Activated B cell treated with CpG ODN at 0.5 μM for 24 hours (primary cell): ENCODE data around the gene TEAD1. TPM values are rescaled to one million over a fixed set of nuclear protein-coding genes. Genes with fewer than 3 reads are reported as not detected.

Experiments used
- ATAC-seq: fragments of 200-7000 bp; cut with Tn5 transposase; one replicate; pipeline ENCODE4 v1.10.0; 2021; ENCODE audit warnings: low read depth, mild to moderate bottlenecking, moderate library complexity
- CTCF ChIA-PET: fragments of 350-600 bp; sonication (Branson Sonifier 250); formaldehyde crosslinking; loops from one replicate; lab custom pipeline; 2021; ENCODE audit warnings: antibody characterized with exemption; lab: Charles Lee
- POLR2A ChIA-PET: fragments of 350-600 bp; sonication (Branson Sonifier 250); formaldehyde crosslinking; loops from one replicate; lab custom pipeline; 2021; ENCODE audit warnings: antibody characterized with exemption; lab: Charles Lee
- DNase-seq: peaks from one replicate; pipeline ENCODE4 v3.0.0; 2022
- H3K27ac Mint-ChIP-seq: one replicate; pipeline ENCODE4 v1.8.0; 2020; ENCODE audit warnings: mixed read lengths
- H3K27me3 Mint-ChIP-seq: one replicate; pipeline ENCODE4 v1.8.0; 2021; ENCODE audit warnings: mixed read lengths
- H3K36me3 Mint-ChIP-seq: one replicate; pipeline ENCODE4 v1.8.0; 2021; ENCODE audit warnings: low read depth, mixed read lengths
- H3K4me1 Mint-ChIP-seq: one replicate; pipeline ENCODE4 v1.8.0; 2021; ENCODE audit warnings: mixed read lengths
- H3K4me3 Mint-ChIP-seq: one replicate; pipeline ENCODE4 v1.8.0; 2020; ENCODE audit warnings: mild to moderate bottlenecking, mixed read lengths
- H3K9me3 Mint-ChIP-seq: one replicate; pipeline ENCODE4 v1.8.0; 2020; ENCODE audit warnings: mixed read lengths
- intact Hi-C: fragments of 100-400 bp; cut with micrococcal nuclease; formaldehyde crosslinking; loops from one replicate; pipeline ENCODE4 v1.15.1; 2024
- total RNA-seq: library from RNA; stranded (reverse); gene quantifications from 2 replicates; pipeline ENCODE4 v1.2.3, GENCODE V29; 2022
- TF ChIP-seq, protein P1 (sequence below): fragments of 200-600 bp; IDR thresholded peaks from one replicate; pipeline ENCODE4 v1.8.0; 2022; ENCODE audit warnings: antibody characterized with exemption, mild to moderate bottlenecking

Gene TEAD1
- total RNA-seq, 1 donor from 2014 or later = 0.07 TPM

DNA sequence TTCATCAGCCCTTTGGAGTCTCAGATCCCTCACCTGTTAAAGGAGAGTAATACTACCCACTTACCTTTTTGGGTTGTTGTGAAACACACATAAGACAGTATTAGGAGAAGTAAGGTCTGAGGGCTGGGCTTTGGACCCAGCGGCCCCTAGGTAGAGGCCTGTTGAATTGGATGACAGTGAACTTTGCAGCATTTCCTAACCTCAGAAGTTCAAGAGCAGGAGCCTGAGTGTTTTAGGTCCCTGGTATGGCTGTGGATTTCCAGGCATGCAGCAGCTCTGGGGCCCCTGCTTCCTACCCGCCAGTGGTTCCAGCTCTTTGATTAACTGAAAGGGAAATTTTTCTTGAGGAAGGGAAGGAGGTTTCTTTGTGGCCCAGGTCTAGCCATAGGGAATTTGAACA, 58.9 kb downstream of the TEAD1 start:
- ChIA-PET POLR2A (no interaction called here), CTCF (no interaction called here)
- H3K27me3 Mint-ChIP-seq = peaks cover 2% of the 10 kb centered on the region
- H3K9me3 Mint-ChIP-seq = no peaks in the 10 kb centered on the region
- H3K36me3 Mint-ChIP-seq = no peaks in the 10 kb centered on the region
- ATAC-seq = no peak
- H3K27ac Mint-ChIP-seq = no peak overlapping the region
- TF ChIP-seq, protein P1, sequence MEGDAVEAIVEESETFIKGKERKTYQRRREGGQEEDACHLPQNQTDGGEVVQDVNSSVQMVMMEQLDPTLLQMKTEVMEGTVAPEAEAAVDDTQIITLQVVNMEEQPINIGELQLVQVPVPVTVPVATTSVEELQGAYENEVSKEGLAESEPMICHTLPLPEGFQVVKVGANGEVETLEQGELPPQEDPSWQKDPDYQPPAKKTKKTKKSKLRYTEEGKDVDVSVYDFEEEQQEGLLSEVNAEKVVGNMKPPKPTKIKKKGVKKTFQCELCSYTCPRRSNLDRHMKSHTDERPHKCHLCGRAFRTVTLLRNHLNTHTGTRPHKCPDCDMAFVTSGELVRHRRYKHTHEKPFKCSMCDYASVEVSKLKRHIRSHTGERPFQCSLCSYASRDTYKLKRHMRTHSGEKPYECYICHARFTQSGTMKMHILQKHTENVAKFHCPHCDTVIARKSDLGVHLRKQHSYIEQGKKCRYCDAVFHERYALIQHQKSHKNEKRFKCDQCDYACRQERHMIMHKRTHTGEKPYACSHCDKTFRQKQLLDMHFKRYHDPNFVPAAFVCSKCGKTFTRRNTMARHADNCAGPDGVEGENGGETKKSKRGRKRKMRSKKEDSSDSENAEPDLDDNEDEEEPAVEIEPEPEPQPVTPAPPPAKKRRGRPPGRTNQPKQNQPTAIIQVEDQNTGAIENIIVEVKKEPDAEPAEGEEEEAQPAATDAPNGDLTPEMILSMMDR = no peak
- intact Hi-C loops = no loop called here
- DNase-seq = no peak
- no peaks in the 10 kb centered on the region for H3K4me1 Mint-ChIP-seq
- no peak overlapping the region for H3K4me3 Mint-ChIP-seq

DNA sequence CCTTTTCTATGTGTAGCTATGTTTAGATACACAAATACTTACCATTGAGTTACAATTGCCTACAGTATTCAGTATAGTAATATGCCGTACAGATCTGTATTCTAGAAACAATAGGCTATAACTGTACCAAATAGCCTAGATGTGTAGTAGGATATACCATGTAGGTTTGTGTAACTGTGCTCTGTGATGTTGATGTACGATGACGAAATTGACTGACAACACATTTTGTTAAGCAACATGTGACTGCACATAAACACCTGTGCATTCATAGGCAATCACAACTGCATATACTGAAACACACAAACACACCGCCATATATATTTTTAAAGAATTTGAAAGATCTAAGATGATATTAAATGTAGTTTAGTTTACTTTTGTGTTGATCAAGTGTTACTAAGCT, 60.4 kb downstream of the TEAD1 start:
- DNase-seq (no peak), ATAC-seq (no peak)
- intact Hi-C loops = no loop called here
- no peaks in the 10 kb centered on the region for H3K36me3 Mint-ChIP-seq
- no peak overlapping the region for H3K27ac Mint-ChIP-seq
- TF ChIP-seq, protein P1 = no peak
- peaks cover 2% of the 10 kb centered on the region for H3K27me3 Mint-ChIP-seq
- H3K4me1 Mint-ChIP-seq = no peaks in the 10 kb centered on the region
- POLR2A ChIA-PET = no interaction called here
- no peaks in the 10 kb centered on the region for H3K9me3 Mint-ChIP-seq
- H3K4me3 Mint-ChIP-seq = no peak overlapping the region
- CTCF ChIA-PET = no interaction called here

DNA sequence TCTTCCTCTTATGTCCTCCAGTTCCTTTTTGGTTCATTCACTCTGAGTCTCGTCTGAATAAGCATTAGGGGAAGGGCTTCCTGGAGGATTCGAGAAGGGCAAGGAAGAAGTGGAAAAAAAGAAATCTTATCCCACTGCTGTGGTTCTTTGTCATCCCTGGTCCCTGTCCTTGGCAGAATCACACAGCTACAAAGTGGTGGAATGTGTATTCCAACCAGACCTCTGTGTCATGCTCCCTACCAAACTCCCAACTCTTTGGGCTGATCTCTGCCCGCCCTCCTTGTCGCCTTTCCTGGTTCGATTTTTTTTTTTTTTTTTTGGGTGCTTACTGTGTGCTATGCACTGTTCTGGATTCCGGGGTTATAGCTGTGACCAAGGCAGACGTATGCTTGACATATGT, 61.0 kb downstream of the TEAD1 start:
- Mint-ChIP-seq H3K9me3 (peaks cover 2% of the 10 kb centered on the region), H3K27ac (no peak overlapping the region), H3K4me3 (no peak overlapping the region), H3K4me1 (no peaks in the 10 kb centered on the region), H3K36me3 (no peaks in the 10 kb centered on the region), H3K27me3 (peaks cover 2% of the 10 kb centered on the region)
- POLR2A ChIA-PET = no interaction called here
- CTCF ChIA-PET = no interaction called here
- intact Hi-C loops = no loop called here
- ATAC-seq (no peak), DNase-seq (no peak)
- TF ChIP-seq, protein P1 = no peak

DNA sequence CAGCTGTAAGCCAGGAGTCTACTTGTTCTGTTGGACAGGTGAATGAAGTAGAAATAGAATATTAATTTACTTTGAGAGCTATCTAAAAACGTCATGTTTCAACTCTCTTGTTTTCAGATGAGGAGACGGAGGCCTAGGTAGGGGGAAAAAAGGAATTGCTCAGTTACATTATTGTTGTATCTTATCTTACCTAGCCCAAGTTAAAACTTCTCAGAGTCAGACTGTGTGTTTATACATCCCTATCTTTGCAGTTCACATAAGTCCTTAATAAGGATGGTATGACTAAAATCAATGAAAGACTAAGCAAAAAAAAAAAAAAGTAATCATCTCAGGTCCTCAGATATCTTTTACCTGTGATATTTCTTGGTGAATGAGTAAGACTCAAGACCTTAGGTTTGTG, 62.8 kb downstream of the TEAD1 start:
- no peaks in the 10 kb centered on the region for H3K36me3 Mint-ChIP-seq
- intact Hi-C loops = no loop called here
- no peaks in the 10 kb centered on the region for H3K4me1 Mint-ChIP-seq
- H3K27ac Mint-ChIP-seq = no peak overlapping the region
- no peak for DNase-seq
- ATAC-seq = no peak
- ChIA-PET CTCF (no interaction called here), POLR2A (no interaction called here)
- H3K27me3 Mint-ChIP-seq = peaks cover 2% of the 10 kb centered on the region
- TF ChIP-seq, protein P1 = no peak
- no peak overlapping the region for H3K4me3 Mint-ChIP-seq
- H3K9me3 Mint-ChIP-seq = peaks cover 5% of the 10 kb centered on the region

DNA sequence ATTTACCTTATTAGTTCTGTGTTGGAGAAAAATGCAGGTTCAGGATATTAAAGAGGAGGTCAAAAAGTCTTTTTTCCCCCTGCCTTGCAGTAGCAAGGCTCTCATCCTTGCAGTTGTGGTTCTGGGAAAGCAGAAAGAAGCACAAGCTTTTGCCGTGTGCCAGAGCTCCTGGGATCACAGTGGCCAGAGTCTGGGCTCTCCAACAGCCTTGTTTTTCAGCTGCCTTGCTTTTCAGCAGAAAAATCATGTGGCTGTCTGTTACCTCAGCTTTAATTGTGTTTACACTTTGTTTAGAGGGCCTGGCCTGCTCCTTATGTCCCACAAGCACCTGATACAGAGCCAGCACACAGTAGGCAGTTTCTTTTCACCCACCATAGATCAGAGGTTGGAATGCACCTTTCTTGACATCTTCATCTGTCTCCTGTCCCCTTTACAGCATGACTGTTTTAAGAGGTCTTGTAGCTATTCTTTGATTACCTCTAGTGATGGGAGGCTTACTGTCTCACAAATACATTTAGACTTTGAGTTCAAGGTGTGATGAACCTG, 67.5 kb downstream of the TEAD1 start:
- Mint-ChIP-seq H3K4me1 (no peaks in the 10 kb centered on the region), H3K27ac (no peak overlapping the region), H3K9me3 (peaks cover 5% of the 10 kb centered on the region), H3K4me3 (no peak overlapping the region), H3K27me3 (no peaks in the 10 kb centered on the region), H3K36me3 (no peaks in the 10 kb centered on the region)
- POLR2A ChIA-PET = no interaction called here
- intact Hi-C loops = no loop called here
- CTCF ChIA-PET = interaction anchor here (0.6 kb wide), 1 partner anchor 123 kb away, joined by 3 read pairs; no protein-coding TSS in a partner anchor
- TF ChIP-seq, protein P1 = no peak
- DNase-seq (no peak), ATAC-seq (no peak)
